ENCODE measurements around the gene EEF2K. TPM values are rescaled to one million over a fixed set of nuclear protein-coding genes. Genes with fewer than 3 reads are reported as not detected.

The EEF2K gene
- total RNA-seq, 2 experiments from 2014 or later: 25.7 to 26.1 TPM

GRCh38 chr16:22255335-22255734 is 49.3 kb downstream of the EEF2K start:
- Mint-ChIP-seq H3K4me1 (peaks cover 7% of the 10 kb centered on the region), H3K4me3 (no peak overlapping the region), H3K27me3 (no peaks in the 10 kb centered on the region), H3K27ac (no peak overlapping the region), H3K9me3 (peaks cover 5% of the 10 kb centered on the region), H3K36me3 (peaks cover 63% of the 10 kb centered on the region)
- no peak for ATAC-seq (ENCODE audit: low read depth)
- DNase-seq: no peak
- POLR2A ChIA-PET: no interaction called here

GRCh38 chr16:22257440-22257839 is 51.4 kb downstream of the EEF2K start:
- Mint-ChIP-seq H3K4me3 (no peak overlapping the region), H3K36me3 (peaks cover 61% of the 10 kb centered on the region), H3K9me3 (peaks cover 5% of the 10 kb centered on the region), H3K27me3 (no peaks in the 10 kb centered on the region), H3K4me1 (peaks cover 14% of the 10 kb centered on the region), H3K27ac (no peak overlapping the region)
- POLR2A ChIA-PET: no interaction called here
- ATAC-seq (ENCODE audit: low read depth): no peak
- no peak for DNase-seq

DNA sequence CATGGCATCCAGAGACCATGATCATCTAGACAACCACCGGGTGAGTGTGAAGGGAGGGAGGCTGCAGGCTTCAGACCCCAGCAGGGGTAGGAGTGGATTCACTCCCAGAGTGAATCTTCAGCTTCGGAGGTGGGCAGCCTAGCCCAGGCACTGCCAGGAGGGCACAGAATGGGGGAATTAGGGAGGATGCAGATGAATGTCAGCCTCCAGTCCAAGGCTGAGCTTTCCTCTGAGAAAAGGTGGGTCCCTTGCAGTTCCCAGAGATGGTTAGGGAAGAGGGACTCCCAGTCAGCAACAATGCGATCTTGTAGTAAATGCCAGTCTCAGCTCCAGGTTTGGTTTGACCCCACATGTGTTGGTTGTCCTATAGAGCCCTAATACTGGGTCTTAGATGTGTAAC is 54.4 kb downstream of the EEF2K start:
- Mint-ChIP-seq H3K36me3 (peaks cover 40% of the 10 kb centered on the region), H3K4me1 (peaks cover 32% of the 10 kb centered on the region), H3K27ac (no peak overlapping the region), H3K27me3 (no peaks in the 10 kb centered on the region), H3K9me3 (peaks cover 2% of the 10 kb centered on the region), H3K4me3 (no peak overlapping the region)
- DNase-seq: no peak
- ATAC-seq (ENCODE audit: low read depth): no peak
- POLR2A ChIA-PET: interaction anchor here (1.3 kb wide), 1 partner anchor 10 kb away, joined by 3 read pairs; no protein-coding TSS in a partner anchor

DNA sequence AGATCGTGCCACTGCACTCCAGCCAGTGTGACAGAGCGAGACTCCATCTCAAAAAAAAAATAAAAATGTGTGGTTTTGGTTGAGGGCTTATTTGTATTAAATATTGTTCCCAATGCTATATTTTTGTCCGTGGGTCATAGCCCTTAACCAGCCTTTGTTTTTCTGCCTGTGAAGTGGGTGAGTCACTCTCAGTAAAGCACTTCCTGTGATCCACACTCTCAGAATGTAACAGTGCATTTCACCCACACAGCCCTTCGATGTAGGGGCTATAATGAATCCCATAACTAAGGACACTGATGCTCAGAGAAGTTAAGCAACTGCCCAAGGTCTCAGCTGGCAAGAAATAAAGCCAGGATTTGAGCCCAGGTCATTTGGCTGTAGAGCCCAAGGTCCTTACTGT is 56.4 kb downstream of the EEF2K start:
- ATAC-seq (ENCODE audit: low read depth) (peak; percentile 56), DNase-seq (no peak)
- peak overlapping the region; percentile 80 for H3K27ac Mint-ChIP-seq
- POLR2A ChIA-PET: interaction anchor here (0.7 to 1.2 kb wide), 2 partner anchors 10 to 43 kb away, joined by 4 to 5 read pairs; no protein-coding TSS in a partner anchor
- peaks cover 43% of the 10 kb centered on the region for H3K36me3 Mint-ChIP-seq
- H3K27me3 Mint-ChIP-seq: no peaks in the 10 kb centered on the region
- H3K4me1 Mint-ChIP-seq: peaks cover 37% of the 10 kb centered on the region
- peaks cover 2% of the 10 kb centered on the region for H3K9me3 Mint-ChIP-seq
- H3K4me3 Mint-ChIP-seq: no peak overlapping the region

- no peaks in the 10 kb centered on the region for H3K9me3 Mint-ChIP-seq
- ATAC-seq (ENCODE audit: low read depth) (peak; percentile 89), DNase-seq (no peak)
- peak overlapping the region; percentile 44 for H3K4me3 Mint-ChIP-seq
- peak overlapping the region; percentile 61 for H3K27ac Mint-ChIP-seq
- no peaks in the 10 kb centered on the region for H3K27me3 Mint-ChIP-seq
- peaks cover 37% of the 10 kb centered on the region for H3K4me1 Mint-ChIP-seq
- POLR2A ChIA-PET: interaction anchor here (0.5 to 1.2 kb wide), 4 partner anchors 21 to 74 kb away, joined by 3 to 5 read pairs (median 4); no protein-coding TSS in a partner anchor
- peaks cover 31% of the 10 kb centered on the region for H3K36me3 Mint-ChIP-seq
Measured at GRCh38 chr16:22264786-22265185, 58.7 kb downstream of the EEF2K start.

DNA sequence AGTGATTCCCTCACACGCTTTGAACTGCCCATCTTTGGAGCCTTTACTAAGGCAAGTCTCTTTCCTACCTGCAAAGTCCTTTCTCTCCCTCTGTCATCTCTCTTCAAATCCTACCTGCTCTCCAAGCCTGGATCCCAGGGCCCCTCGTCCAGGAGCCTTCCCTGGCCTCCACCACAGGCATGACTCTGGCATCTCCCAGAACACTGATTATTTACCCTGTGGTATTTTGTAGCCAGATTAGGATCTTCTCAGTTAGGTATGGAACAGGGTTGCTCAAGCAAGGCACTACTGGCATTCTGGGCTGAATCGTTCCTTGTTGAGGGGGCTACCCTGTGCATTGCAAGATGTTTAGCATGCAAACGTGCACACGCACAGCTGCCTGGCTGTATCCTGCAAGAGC is 59.3 kb downstream of the EEF2K start:
- Mint-ChIP-seq H3K27ac (peak overlapping the region; percentile 32), H3K4me1 (peaks cover 38% of the 10 kb centered on the region), H3K4me3 (peak overlapping the region; percentile 44), H3K36me3 (peaks cover 26% of the 10 kb centered on the region), H3K27me3 (no peaks in the 10 kb centered on the region), H3K9me3 (no peaks in the 10 kb centered on the region)
- DNase-seq (no peak), ATAC-seq (ENCODE audit: low read depth) (no peak)
- POLR2A ChIA-PET: interaction anchor here (0.5 to 1.2 kb wide), 2 partner anchors 22 to 24 kb away, joined by 4 to 5 read pairs; no protein-coding TSS in a partner anchor

DNA sequence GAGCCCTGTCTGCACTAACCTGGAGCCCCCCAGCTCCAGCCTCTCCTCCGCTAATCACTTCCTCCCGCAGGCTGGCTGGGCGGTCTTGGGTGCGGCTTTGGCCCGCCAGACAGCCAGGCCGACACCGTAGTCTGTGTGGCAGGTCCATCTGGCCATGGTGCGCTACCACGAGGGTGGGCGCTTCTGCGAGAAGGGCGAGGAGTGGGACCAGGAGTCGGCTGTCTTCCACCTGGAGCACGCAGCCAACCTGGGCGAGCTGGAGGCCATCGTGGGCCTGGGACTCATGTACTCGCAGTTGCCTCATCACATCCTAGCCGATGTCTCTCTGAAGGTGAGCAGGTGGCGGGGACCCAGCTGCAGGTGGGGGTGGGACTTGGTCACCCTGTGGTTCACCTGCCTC is 60.5 kb downstream of the EEF2K start:
- DNase-seq: no peak
- H3K9me3 Mint-ChIP-seq: no peaks in the 10 kb centered on the region
- ATAC-seq (ENCODE audit: low read depth): no peak
- H3K4me1 Mint-ChIP-seq: peaks cover 44% of the 10 kb centered on the region
- peaks cover 21% of the 10 kb centered on the region for H3K36me3 Mint-ChIP-seq
- H3K27me3 Mint-ChIP-seq: no peaks in the 10 kb centered on the region
- POLR2A ChIA-PET: no interaction called here
- H3K4me3 Mint-ChIP-seq: no peak overlapping the region
- H3K27ac Mint-ChIP-seq: no peak overlapping the region

DNA sequence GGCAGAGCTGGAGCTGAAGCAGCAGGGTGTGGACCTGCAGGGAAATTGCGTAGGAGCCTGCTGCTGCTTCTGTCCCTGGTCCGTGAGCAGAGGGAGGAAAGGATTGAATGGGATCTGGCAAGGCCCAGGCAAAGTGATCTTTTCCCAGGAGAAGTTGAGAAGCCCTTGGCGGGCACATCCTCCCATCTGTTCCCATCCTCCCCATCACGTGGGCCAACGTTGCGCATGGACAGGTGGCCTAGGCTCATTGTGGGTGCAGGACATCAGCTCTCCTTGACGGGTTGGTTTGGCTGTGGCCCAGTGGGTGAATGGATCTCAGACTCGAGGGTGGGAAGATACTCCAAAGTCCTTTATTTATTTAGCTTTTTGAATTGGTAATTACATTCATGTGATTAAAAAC is 61.7 kb downstream of the EEF2K start:
- DNase-seq (no peak), ATAC-seq (ENCODE audit: low read depth) (no peak)
- H3K9me3 Mint-ChIP-seq: no peaks in the 10 kb centered on the region
- POLR2A ChIA-PET: no interaction called here
- H3K27ac Mint-ChIP-seq: peak overlapping the region; percentile 43
- H3K4me3 Mint-ChIP-seq: no peak overlapping the region
- peaks cover 35% of the 10 kb centered on the region for H3K4me1 Mint-ChIP-seq
- H3K27me3 Mint-ChIP-seq: no peaks in the 10 kb centered on the region
- peaks cover 31% of the 10 kb centered on the region for H3K36me3 Mint-ChIP-seq

DNA sequence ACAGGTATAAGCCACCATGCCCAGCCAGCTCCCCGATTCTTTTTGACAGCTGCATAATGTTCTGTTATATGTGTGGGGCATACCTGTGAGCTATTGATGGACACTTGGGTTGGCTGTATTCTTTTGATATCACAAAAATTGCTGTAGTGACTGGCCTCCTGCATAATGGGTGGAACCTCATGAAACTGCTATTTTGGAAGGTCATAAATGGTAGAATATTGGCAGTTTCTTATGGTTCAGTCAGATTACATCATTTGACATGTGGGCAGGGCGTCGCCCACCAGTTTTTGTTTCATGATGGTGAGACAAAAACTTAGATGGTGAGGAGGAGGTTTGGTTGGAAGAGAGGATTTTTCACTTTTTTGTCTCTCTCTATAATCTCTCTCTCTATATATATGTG is 64.4 kb downstream of the EEF2K start:
- peak overlapping the region; percentile 69 for H3K27ac Mint-ChIP-seq
- H3K9me3 Mint-ChIP-seq: no peaks in the 10 kb centered on the region
- ATAC-seq (ENCODE audit: low read depth) (no peak), DNase-seq (no peak)
- peaks cover 14% of the 10 kb centered on the region for H3K4me1 Mint-ChIP-seq
- no peaks in the 10 kb centered on the region for H3K27me3 Mint-ChIP-seq
- POLR2A ChIA-PET: no interaction called here
- peaks cover 33% of the 10 kb centered on the region for H3K36me3 Mint-ChIP-seq
- no peak overlapping the region for H3K4me3 Mint-ChIP-seq

DNA sequence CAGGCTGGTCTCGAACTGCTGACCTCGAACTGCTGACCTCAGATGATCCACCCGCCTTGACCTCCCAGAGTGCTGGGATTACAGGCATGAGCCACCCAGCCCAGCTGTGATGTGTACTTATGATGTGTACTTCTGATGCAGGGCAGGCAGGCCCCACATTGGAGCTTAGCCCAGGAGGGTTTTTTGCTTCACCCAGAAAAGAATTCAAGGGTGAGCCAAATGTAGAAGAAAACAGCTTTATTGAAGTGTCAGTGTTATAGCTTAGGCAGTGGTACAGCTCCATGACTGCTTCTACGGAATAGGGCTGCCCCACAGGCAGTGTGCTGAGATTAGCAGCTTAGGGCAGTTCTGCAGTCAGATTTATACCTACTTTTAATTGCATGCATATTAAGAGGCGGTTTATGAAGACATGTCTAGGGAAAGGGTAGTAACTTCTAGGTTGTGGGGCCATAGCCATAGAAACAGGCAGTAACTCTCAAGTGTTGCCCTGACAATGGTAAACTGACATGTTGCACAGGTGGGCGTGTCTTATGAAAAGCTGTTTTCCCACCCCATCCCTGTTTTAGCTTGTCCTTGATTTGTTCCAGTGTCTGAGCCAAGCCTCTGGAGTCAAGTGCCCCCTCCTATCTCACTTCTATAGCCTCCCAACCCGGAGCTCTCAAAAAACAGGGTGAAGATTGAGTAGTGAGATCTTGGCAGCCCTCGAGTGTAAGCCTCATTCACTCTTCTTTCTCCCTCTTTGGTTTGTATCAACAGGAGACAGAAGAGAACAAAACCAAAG is 67.0 kb downstream of the EEF2K start:
- DNase-seq: no peak
- POLR2A ChIA-PET: interaction anchor here (0.9 kb wide), 1 partner anchor 16 kb away, joined by 3 read pairs; no protein-coding TSS in a partner anchor
- no peak overlapping the region for H3K4me3 Mint-ChIP-seq
- no peaks in the 10 kb centered on the region for H3K9me3 Mint-ChIP-seq
- no peak for ATAC-seq (ENCODE audit: low read depth)
- H3K4me1 Mint-ChIP-seq: peaks cover 8% of the 10 kb centered on the region
- H3K27me3 Mint-ChIP-seq: no peaks in the 10 kb centered on the region
- no peak overlapping the region for H3K27ac Mint-ChIP-seq
- H3K36me3 Mint-ChIP-seq: peaks cover 23% of the 10 kb centered on the region

DNA sequence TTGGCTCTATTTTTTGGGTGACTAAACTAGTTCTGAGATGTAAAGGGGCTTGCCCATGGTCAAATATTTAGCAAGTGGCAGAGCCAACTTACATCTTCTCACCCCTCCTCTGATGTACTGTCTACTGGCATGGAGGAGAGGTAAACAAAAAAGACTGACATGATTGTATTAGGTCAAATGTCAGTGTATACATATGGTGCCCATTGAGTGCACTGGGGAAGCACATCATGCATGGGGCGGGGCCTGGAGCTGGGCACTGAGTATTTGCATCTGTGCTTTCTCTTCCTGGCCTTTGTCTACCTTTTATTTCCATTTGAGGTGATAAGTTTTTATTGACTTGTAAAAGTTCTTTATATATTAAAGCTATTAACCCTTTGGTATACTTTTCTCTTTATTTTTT is 68.8 kb downstream of the EEF2K start:
- H3K4me3 Mint-ChIP-seq: no peak overlapping the region
- no peaks in the 10 kb centered on the region for H3K9me3 Mint-ChIP-seq
- DNase-seq (no peak), ATAC-seq (ENCODE audit: low read depth) (no peak)
- POLR2A ChIA-PET: no interaction called here
- no peaks in the 10 kb centered on the region for H3K27me3 Mint-ChIP-seq
- H3K27ac Mint-ChIP-seq: no peak overlapping the region
- H3K36me3 Mint-ChIP-seq: peaks cover 18% of the 10 kb centered on the region
- H3K4me1 Mint-ChIP-seq: peaks cover 8% of the 10 kb centered on the region

GRCh38 chr16:22278441-22279230 is 72.6 kb downstream of the EEF2K start:
- ATAC-seq (ENCODE audit: low read depth) (no peak), DNase-seq (no peak)
- Mint-ChIP-seq H3K4me1 (no peaks in the 10 kb centered on the region), H3K27me3 (no peaks in the 10 kb centered on the region), H3K9me3 (no peaks in the 10 kb centered on the region), H3K27ac (no peak overlapping the region), H3K36me3 (peaks cover 15% of the 10 kb centered on the region), H3K4me3 (no peak overlapping the region)
- POLR2A ChIA-PET: no interaction called here

- Mint-ChIP-seq H3K27me3 (no peaks in the 10 kb centered on the region), H3K27ac (no peak overlapping the region), H3K4me3 (no peak overlapping the region), H3K4me1 (no peaks in the 10 kb centered on the region), H3K36me3 (peaks cover 18% of the 10 kb centered on the region), H3K9me3 (no peaks in the 10 kb centered on the region)
- ATAC-seq (ENCODE audit: low read depth) (no peak), DNase-seq (no peak)
- POLR2A ChIA-PET: interaction anchor here (0.7 kb wide), 1 partner anchor 112 kb away, joined by 6 read pairs; no protein-coding TSS in a partner anchor
Measured at GRCh38 chr16:22282254-22282892, 76.3 kb downstream of the EEF2K start.
